Measurements from ENCODE around the gene DNAJB6.

- TF ChIP-seq CTCF (IDR thresholded peaks at IDR 0.05): no peak
- TF ChIP-seq ZFX (IDR thresholded peaks at IDR 0.05; ENCODE audit: borderline replicate concordance): no peak
These were observed 39.6 kb upstream of the DNAJB6 start for GRCh38 chr7:157297185-157297584.

Measured in 22Rv1 (cell line).